ENCODE measurements around the gene HAO1.
"Not testable (repeated sequence)": the region's sequence is repeated elsewhere in the genome, so short reads cannot be mapped to it uniquely, and the experiment has no call there.

Gene HAO1

DNA sequence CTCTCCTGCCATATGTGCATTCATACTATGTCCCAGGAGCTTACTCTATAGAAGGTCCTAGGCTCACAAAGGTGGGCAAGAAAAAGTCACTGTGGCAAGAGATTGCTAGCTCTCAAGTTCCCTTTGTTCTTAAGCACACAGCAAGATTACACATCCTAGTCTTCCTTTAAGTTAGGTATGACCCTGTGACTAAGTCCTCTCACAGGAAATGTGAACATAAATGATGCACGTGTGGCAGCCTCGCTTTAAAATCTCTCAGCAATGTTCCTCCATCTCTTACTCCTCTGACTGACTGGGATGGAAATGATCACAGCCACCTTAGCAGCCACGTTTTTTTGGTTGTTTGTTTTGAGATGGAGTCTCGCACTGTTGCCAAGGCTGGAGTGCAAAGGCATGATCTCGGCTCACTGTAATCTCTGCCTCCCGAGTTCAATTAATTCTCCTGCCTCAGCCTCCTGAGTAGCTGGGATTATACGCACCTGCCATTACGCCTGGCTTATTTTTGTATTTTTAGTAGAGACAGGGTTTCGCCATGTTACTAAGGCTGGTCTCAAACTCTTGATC, 35.7 kb upstream of the HAO1 start:
- TF ChIP-seq, protein P1, sequence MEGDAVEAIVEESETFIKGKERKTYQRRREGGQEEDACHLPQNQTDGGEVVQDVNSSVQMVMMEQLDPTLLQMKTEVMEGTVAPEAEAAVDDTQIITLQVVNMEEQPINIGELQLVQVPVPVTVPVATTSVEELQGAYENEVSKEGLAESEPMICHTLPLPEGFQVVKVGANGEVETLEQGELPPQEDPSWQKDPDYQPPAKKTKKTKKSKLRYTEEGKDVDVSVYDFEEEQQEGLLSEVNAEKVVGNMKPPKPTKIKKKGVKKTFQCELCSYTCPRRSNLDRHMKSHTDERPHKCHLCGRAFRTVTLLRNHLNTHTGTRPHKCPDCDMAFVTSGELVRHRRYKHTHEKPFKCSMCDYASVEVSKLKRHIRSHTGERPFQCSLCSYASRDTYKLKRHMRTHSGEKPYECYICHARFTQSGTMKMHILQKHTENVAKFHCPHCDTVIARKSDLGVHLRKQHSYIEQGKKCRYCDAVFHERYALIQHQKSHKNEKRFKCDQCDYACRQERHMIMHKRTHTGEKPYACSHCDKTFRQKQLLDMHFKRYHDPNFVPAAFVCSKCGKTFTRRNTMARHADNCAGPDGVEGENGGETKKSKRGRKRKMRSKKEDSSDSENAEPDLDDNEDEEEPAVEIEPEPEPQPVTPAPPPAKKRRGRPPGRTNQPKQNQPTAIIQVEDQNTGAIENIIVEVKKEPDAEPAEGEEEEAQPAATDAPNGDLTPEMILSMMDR (IDR thresholded peaks at IDR 0.05; ENCODE audit: extremely low read depth, missing control alignments): no peak
- DNase-seq (ENCODE audit: low spot score): no peak

DNA sequence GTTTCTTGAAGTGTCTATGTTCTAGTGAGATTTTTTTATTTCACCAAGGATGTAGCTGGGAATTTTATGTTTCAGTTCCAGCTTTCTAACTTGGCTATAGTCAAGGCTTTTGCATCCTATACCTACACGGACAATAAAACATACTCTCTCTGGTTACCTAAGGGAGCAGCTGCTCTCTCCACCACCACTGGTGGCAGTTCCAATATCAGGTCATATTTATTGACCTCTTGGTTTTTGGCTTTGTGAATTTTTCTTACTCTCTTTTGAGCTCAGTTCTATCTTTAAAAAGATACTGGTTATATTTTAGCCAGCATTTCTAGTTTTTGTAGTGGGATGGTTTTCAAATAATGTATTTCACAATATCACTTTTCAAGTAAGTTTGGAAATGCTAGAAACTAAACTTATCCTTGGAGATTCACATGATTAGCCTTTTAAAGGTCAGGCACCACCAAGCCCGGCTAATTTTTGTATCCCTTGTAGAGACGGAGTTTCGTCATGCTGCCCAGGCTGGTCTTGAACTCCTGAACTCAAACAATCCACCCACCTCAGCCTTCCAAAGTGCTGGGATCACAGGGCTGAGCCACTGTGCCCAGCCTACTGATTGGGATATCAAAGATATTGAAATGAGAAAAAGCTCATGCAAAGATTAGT, 34.7 kb upstream of the HAO1 start:
- TF ChIP-seq, protein P1 (IDR thresholded peaks at IDR 0.05; ENCODE audit: extremely low read depth, missing control alignments): no peak
- DNase-seq (ENCODE audit: low spot score): no peak

DNA sequence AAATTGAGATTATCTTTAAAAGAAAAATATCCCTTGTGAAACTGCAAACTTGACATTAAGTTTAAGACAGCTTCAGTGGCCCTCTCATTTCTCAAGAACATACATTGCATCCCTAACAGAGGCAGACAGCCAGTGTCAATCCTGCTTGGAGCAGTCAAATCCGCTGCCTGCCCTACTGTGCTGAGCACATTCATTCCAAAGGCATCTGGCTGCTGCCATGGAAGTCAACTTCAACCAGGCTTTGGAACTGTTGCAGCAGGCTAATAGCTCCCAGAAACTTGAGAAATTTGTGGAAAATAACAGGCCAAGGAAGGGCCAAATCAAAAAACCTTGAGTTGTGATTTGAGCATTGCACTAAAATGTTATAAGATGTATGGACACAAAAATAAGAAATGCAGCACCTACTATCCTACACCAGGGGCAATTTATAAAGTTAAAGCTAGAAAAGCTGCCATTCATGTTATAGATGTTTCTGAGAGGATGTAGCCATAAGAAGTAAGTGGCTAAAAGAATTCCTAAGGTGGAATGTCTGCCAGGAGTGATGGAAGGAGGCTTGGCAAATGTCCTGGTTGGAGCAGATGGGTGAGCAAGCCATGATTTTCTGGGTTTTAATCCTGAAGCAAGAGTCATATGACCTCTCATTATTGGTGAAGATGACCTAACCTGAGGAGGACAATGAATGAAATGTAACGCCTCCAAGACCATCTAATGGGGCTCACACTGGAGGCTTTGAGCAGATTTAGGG, 31.4 kb upstream of the HAO1 start:
- no peak for DNase-seq (ENCODE audit: low spot score)
- TF ChIP-seq, protein P1 (IDR thresholded peaks at IDR 0.05; ENCODE audit: extremely low read depth, missing control alignments): no peak

DNA sequence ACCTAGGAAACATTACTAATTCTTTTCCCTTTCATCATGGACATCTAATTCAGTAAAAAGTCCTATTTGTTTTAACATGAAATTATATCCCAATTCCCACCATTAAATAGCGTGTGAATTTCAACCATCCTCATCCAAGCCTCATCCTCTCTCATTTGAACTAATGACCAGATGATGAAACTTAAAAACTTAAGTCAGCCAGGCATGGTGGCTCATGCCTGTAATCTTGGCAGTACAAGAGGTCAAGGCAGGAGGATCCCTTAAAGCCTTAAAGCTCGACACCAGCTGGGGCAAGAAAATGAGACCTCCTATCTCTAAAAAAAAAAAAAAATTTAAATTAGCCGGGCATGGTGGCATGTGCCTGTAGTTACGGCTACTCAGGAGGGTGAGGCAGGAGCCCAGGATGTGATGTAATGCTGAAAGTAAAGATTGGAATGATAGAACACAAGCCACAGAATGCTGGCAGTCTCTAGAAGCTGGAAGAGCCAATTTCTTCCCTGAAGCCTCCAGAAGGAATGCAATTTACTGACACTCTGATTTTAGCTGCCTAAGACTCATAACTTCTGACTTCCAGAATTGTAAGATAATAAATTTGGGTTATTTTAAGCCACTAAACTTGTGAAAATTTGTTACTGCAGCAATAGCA, 27.1 kb upstream of the HAO1 start:
- no peak for DNase-seq (ENCODE audit: low spot score)

DNA sequence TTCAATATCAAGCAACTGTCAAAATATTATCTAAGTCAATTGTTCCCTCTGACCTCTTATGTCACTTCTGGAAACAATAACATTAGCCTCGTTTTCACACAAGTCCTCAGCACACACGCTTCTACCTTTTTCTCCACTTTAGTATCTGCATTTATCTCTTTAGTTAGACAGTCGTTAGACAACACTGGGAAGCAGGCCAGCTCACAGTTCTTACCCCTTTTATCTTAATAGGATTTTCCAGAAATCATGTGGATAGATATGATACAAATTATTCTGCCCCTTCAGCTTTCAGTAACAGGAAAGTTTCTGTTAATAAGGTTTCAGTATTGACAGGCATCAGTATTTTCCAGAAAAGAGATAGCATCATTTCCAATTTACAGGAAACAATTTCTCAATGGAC, 25.9 kb upstream of the HAO1 start:
- TF ChIP-seq, protein P1 (IDR thresholded peaks at IDR 0.05; ENCODE audit: extremely low read depth, missing control alignments): no peak
- no peak for DNase-seq (ENCODE audit: low spot score)

More for the DNA sequence above, 27.1 kb upstream of the HAO1 start:
- TF ChIP-seq, protein P1 (IDR thresholded peaks at IDR 0.05; ENCODE audit: extremely low read depth, missing control alignments): no peak

DNA sequence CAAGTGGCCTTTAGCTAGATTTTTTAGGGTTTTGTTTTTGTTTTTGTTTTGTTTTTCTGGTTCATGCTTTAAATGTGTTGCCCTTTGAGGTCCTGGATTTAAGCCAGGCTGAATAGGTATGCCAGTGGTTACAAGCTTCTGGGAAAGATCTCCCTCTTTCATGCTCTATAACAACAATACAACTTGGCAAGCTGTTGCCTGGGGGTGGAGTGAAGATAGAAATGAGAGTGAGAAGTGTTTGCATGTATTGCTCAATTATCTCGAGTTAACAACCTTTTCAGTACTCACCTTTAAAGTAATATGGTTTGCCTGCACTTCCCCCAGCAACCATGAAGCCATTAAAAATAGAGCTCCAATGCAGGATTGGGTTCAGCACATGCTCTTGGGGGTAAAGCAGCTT, 19.2 kb upstream of the HAO1 start:
- DNase-seq (ENCODE audit: low spot score): no peak
- TF ChIP-seq, protein P1 (IDR thresholded peaks at IDR 0.05; ENCODE audit: extremely low read depth, missing control alignments): no peak

DNA sequence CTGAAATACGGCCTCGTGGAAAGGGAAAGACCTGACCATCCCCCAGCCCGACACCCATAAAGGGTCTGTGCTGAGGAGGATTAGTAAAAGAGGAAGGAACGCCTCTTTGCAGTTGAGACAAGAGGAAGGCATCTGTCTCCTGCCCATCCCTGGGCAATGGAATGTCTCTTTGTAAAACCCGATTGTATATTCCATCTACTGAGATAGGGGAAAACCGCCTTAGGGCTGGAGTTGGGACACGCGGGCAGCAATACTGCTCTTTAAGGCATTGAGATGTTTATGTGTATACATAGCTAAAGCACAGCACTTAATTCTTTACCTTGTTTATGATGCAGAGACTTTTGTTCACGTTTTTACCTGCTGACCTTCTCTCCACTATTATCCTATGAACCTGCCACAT, 16.3 kb upstream of the HAO1 start:
- not testable (repeated sequence) for DNase-seq (ENCODE audit: low spot score)
